Measurements from ENCODE around the gene POM121. TPM values are rescaled to one million over a fixed set of nuclear protein-coding genes. Genes with fewer than 3 reads are reported as not detected.
"Not testable (repeated sequence)": the region's sequence is repeated elsewhere in the genome, so short reads cannot be mapped to it uniquely, and the experiment has no call there.

Gene POM121
- total and polyA plus RNA-seq, 2 of the 8 experiments (the other 6 are each of a cell fraction or from before 2014, with no cell fraction given): 11.5 to 57.0 TPM

- not testable (repeated sequence) for H3K14ac ChIP-seq (ENCODE audit: insufficient read length); H2BK12ac ChIP-seq (ENCODE audit: low read depth, low read length); H4K20me1 ChIP-seq (replicated peaks in 1 of 2; ENCODE audit: control insufficient read depth in 1 of 2, insufficient read depth in 2 of 2, low read length in 2 of 2); H4K5ac ChIP-seq (ENCODE audit: insufficient read length, low read depth, low read length); H3K18ac ChIP-seq (ENCODE audit: extremely low read depth, low read length); H3K4ac ChIP-seq (replicated peaks; ENCODE audit: insufficient read length, low read depth, low read length); H3K23me2 ChIP-seq (ENCODE audit: low read depth, low read length); DNase-seq (ENCODE audit: low read depth in 1 of 2, low spot score in 2 of 2); H3K4me2 ChIP-seq (ENCODE audit: insufficient read depth in 1 of 2, low read depth in 2 of 2, low read length in 2 of 2); H2BK120ac ChIP-seq (replicated peaks; ENCODE audit: low read depth, low read length); H3K27me3 ChIP-seq (replicated peaks in 1 of 4; ENCODE audit: control insufficient read depth in 3 of 4, extremely low read depth in 1 of 4, insufficient read depth in 3 of 4, low read length in 3 of 4); H2BK20ac ChIP-seq (ENCODE audit: low read length); H3K27ac ChIP-seq (ENCODE audit: low read depth, low read length); H4K91ac ChIP-seq (replicated peaks; ENCODE audit: insufficient read length, low read length); H2AFZ ChIP-seq (ENCODE audit: low read length); H3K56ac ChIP-seq (replicated peaks; ENCODE audit: insufficient read length, low read depth, low read length); H3K23ac ChIP-seq (ENCODE audit: insufficient read length); H2AK5ac ChIP-seq (ENCODE audit: low read depth, low read length); H3K9ac ChIP-seq (replicated peaks in 1 of 4; ENCODE audit: extremely low read depth in 1 of 4, low read depth in 3 of 4, low read length in 3 of 4); H2BK15ac ChIP-seq (ENCODE audit: low read length); FAIRE-seq; H3K79me1 ChIP-seq (ENCODE audit: low read depth, low read length); H3K4me1 ChIP-seq (replicated peaks in 1 of 4; ENCODE audit: control insufficient read depth in 3 of 4, insufficient read depth in 4 of 4, low read length in 3 of 4); H4K8ac ChIP-seq (ENCODE audit: extremely low read depth, insufficient read depth, low read length); H3K9me3 ChIP-seq (ENCODE audit: insufficient read depth in 2 of 2, low read depth in 1 of 2, low read length in 1 of 2); H2BK5ac ChIP-seq (ENCODE audit: low read depth, low read length); H3K4me3 ChIP-seq (ENCODE audit: extremely low read depth in 1 of 4, insufficient read depth in 2 of 4, low read depth in 3 of 4, low read length in 4 of 4)
- 95% methylated on average over 6 of the region's 6 CpGs; no CpG with 5 or more reads in 1 of the 2 experiments for WGBS, 2 experiments (ENCODE audit: extremely low coverage in 1 of 2, insufficient coverage in 1 of 2, insufficient read length in 1 of 2, insufficient replicate concordance in 2 of 2, low coverage in 1 of 2, low lambda C conversion rate in 2 of 2, missing lambda C conversion rate in 1 of 2)
- Histone ChIP-seq H3K36me3 (ENCODE audit: control insufficient read depth in 2 of 4, insufficient read depth in 4 of 4, low read length in 3 of 4) (peaks cover 8 to 41% (median 24%) of the 10 kb centered on the region in 4 experiments; a peak in 7 of 8 replicates), H3K79me2 (ENCODE audit: control insufficient read depth in 1 of 2, insufficient read depth in 2 of 2, low read length in 2 of 2) (peaks cover 0 to 20% of the 10 kb centered on the region in 2 experiments; a peak in 3 of 4 replicates)
- POLR2A ChIA-PET (ENCODE audit: partially characterized antibody): interaction anchor here (0.9 kb wide), 1 partner anchor 8 kb away, joined by 3 read pairs; no protein-coding TSS in a partner anchor
- CTCF ChIA-PET (ENCODE audit: partially characterized antibody): interaction anchor here (0.6 to 2.7 kb wide), 4 partner anchors 9 to 114 kb away, joined by 3 to 14 read pairs (median 3); no protein-coding TSS in a partner anchor
Measured at GRCh38 chr7:72927791-72928190, 2.9 kb downstream of the POM121 start.

DNA sequence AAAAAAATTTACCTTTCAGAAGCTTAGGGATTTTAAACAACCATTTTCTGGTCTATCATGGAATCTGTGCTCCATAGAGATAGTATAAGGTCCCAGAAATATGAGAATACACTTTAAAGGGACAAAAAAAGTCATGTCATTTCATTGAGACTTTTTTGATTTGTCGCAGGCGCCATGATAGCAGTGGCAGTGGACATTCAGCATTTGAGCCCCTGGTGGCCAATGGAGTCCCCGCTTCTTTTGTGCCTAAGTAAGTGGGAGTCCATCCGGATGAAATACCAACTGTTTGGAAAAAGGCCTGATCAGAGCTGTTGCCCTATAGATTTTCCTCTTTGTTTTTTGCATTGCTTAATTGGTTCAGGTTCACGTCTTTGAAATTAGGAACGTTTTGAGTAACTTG lies 3.3 kb downstream of the POM121 start:
- not testable (repeated sequence) for H3K79me1 ChIP-seq (ENCODE audit: low read depth, low read length); H3K56ac ChIP-seq (replicated peaks; ENCODE audit: insufficient read length, low read depth, low read length); H3K27ac ChIP-seq (ENCODE audit: low read depth, low read length); H2AFZ ChIP-seq (ENCODE audit: low read length); H4K91ac ChIP-seq (replicated peaks; ENCODE audit: insufficient read length, low read length); DNase-seq (ENCODE audit: low read depth in 1 of 2, low spot score in 2 of 2); H2BK20ac ChIP-seq (ENCODE audit: low read length); H3K9me3 ChIP-seq (ENCODE audit: insufficient read depth in 2 of 2, low read depth in 1 of 2, low read length in 1 of 2); H3K14ac ChIP-seq (ENCODE audit: insufficient read length); H2BK15ac ChIP-seq (ENCODE audit: low read length); H3K4me1 ChIP-seq (replicated peaks in 1 of 4; ENCODE audit: control insufficient read depth in 3 of 4, insufficient read depth in 4 of 4, low read length in 3 of 4); H3K4ac ChIP-seq (replicated peaks; ENCODE audit: insufficient read length, low read depth, low read length); H3K23me2 ChIP-seq (ENCODE audit: low read depth, low read length); H2BK120ac ChIP-seq (replicated peaks; ENCODE audit: low read depth, low read length); H2AK5ac ChIP-seq (ENCODE audit: low read depth, low read length); FAIRE-seq; H4K8ac ChIP-seq (ENCODE audit: extremely low read depth, insufficient read depth, low read length); H4K5ac ChIP-seq (ENCODE audit: insufficient read length, low read depth, low read length); H2BK12ac ChIP-seq (ENCODE audit: low read depth, low read length); H2BK5ac ChIP-seq (ENCODE audit: low read depth, low read length); H3K18ac ChIP-seq (ENCODE audit: extremely low read depth, low read length); H3K9ac ChIP-seq (replicated peaks in 1 of 4; ENCODE audit: extremely low read depth in 1 of 4, low read depth in 3 of 4, low read length in 3 of 4); H3K23ac ChIP-seq (ENCODE audit: insufficient read length); H3K27me3 ChIP-seq (replicated peaks in 1 of 4; ENCODE audit: control insufficient read depth in 3 of 4, extremely low read depth in 1 of 4, insufficient read depth in 3 of 4, low read length in 3 of 4); H3K4me3 ChIP-seq (ENCODE audit: extremely low read depth in 1 of 4, insufficient read depth in 2 of 4, low read depth in 3 of 4, low read length in 4 of 4); H4K20me1 ChIP-seq (replicated peaks in 1 of 2; ENCODE audit: control insufficient read depth in 1 of 2, insufficient read depth in 2 of 2, low read length in 2 of 2); H3K4me2 ChIP-seq (ENCODE audit: insufficient read depth in 1 of 2, low read depth in 2 of 2, low read length in 2 of 2)
- peaks cover 0 to 20% of the 10 kb centered on the region in 2 experiments; a peak in 3 of 4 replicates for H3K79me2 ChIP-seq (ENCODE audit: control insufficient read depth in 1 of 2, insufficient read depth in 2 of 2, low read length in 2 of 2)
- ChIA-PET CTCF (ENCODE audit: partially characterized antibody) (interaction anchor here (0.6 to 2.7 kb wide), 4 partner anchors 9 to 114 kb away, joined by 3 to 14 read pairs (median 3); no protein-coding TSS in a partner anchor), POLR2A (ENCODE audit: partially characterized antibody) (interaction anchor here (0.9 kb wide), 1 partner anchor 9 kb away, joined by 3 read pairs; no protein-coding TSS in a partner anchor)
- WGBS, 2 experiments (ENCODE audit: extremely low coverage in 1 of 2, insufficient coverage in 1 of 2, insufficient read length in 1 of 2, insufficient replicate concordance in 2 of 2, low coverage in 1 of 2, low lambda C conversion rate in 2 of 2, missing lambda C conversion rate in 1 of 2): 97% methylated on average over 6 of the region's 6 CpGs; no CpG with 5 or more reads in 1 of the 2 experiments
- peaks cover 8 to 41% (median 24%) of the 10 kb centered on the region in 4 experiments; a peak in 7 of 8 replicates for H3K36me3 ChIP-seq (ENCODE audit: control insufficient read depth in 2 of 4, insufficient read depth in 4 of 4, low read length in 3 of 4)

Measured in H1 (cell line).